RCC 7860 (cell line): ENCODE results near the gene OR7E24.
"Not testable (repeated sequence)": the region's sequence is repeated elsewhere in the genome, so short reads cannot be mapped to it uniquely, and the experiment has no call there.

Experiments used
- DNase-seq: peaks from one replicate; pipeline ENCODE4 v3.0.0-alpha.2; 2015; ENCODE audit warnings: low spot score
- FAIRE-seq: peaks from 2 replicates; lab custom pipeline; 2012; peaks lifted over from hg19 to GRCh38; lab: Jason Lieb, UNC

The OR7E24 gene

DNA sequence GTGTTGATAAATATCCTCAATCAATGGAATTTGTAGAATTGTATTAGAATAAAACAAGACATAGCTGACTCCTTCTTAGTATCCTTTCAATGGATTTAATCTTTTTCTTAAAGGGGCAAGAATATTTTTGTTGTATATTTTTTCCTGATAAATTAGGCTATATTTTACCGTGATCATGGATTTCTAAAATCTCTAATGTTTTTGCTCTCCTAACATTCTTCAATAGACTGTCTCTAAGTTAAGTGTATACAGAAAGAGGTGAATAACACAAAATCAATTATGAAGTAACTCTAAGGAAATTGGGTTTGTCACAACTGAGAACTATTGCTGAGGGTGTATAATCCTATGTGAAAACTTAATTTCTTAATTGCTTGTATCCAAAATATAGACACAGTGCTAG is at the start of gene OR7E24:
TSS of gene OR7E24 (plus strand) at position 301 of the 400 bp plus-strand sequence. CDS start 114 bp downstream, outside the sequence.
- FAIRE-seq (no peak), DNase-seq (no peak)

DNA sequence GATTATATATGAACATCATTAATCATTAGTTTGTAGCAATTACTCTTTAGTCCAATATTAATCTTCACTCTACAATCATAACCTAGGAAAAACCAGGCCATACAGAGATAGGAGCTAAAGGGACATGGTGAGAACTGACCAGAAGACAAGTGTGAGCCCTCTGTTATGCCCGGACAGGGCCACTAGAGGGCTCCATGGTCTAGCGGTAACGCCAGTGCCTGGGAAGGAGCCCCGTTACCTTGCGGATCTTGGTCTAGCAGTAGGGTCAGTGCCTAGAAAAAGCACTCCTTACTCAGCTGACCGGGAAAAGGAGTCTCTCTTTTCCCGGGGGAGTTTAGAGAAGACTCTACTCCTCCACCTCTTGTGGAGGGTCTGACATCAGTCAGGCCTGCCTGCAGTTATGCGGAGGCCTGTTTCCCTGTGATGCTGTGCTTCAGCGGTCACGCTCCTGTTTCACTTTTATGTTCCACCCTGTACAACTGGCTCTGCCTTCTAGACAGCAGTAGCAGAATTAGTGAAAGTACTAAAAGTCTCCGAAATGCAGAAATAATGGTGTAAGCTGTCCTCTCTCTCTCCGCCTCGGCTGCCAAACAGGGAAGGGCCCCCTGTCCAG is 45.1 kb upstream of the OR7E24 start:
- DNase-seq (peak; percentile 30), FAIRE-seq (no peak)

DNA sequence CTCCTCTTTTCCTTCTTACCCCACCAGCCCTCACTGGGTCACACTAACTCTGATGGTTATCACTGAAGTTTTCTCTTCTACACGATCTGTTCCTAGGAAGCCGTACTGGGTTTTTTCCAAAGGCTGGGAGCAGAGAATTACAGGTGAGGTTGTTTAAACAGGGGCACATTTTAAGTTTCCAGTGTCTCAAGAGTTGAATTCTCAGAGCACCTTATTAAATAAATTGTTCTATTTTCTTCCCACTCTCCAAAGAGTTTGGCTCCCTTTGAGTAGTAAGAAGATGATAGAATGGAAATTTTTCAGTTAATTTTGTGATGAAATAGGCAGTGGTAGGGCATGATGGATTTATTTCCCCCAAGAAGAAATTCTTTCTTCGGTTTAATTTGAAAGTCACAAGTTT is 31.2 kb upstream of the OR7E24 start, which contains the start of gene OR7D4:
TSS of gene OR7D4 (minus strand) at position 101 of the 400 bp plus-strand sequence. CDS start 4,752 bp downstream, outside the sequence.
- FAIRE-seq = no peak
- no peak for DNase-seq

DNA sequence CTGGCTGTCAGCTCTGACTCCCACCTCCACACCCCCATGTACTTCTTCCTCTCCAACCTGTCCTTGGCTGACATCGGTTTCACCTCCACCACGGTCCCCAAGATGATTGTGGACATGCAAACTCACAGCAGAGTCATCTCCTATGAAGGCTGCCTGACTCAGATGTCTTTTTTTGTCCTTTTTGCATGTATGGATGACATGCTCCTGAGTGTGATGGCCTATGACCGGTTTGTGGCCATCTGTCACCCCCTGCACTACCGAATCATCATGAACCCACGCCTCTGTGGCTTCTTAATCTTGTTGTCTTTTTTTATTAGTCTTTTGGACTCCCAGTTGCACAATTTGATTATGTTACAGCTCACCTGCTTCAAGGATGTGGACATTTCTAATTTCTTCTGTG is 506 bp downstream of the OR7E24 start:
- no peak for FAIRE-seq
- no peak for DNase-seq

DNA sequence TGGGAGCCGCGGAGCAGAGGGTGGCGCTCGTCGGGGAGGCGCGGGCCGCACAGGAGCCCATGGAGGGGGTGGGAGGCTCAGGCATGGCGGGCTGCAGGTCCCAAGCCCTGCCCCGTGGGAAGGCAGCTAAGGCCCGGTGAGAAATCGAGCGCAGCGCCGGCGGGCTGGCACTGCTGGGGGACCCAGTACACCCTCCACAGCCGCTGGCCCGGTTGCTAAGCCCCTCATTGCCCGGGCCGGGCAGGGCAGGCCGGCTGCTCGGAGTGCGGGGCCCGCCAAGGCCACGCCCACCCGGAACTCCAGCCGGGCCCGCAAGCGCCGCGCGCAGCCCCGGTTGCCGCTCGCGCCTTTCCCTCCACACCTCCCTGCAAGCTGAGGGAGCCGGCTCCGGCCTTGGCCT is 32.8 kb downstream of the OR7E24 start:
- not testable (repeated sequence) for FAIRE-seq, DNase-seq

DNA sequence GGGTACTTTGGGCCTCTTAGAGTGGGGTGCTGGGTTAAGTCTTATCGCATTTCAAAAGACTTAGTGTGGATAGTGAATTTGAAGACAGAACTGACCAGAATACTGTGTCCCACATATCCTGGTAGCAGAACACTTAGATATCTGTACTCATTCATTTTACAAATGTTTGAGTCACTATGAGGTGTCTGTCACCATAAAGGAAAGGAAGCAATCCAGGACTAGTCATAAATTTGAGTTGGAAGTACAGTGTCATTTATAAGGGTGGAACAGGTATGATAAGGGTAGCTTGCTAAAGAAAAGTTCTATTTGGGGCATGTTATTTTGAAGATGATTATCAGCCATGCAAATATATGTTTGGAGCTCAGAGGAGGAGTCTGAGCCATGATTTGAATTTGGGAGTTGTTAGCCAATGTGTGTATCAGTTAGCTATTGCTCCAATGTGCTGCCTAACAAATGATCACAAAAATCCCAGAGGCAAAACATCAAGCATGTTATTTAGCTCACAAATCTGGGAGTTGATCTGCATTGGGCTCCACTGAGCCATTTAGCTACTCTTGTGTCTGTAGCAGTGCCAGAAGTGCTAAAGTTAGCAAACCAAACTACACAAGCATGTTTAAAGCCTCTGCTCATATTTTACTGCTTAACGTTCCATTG is 38.6 kb downstream of the OR7E24 start:
- no peak for FAIRE-seq
- no peak for DNase-seq

DNA sequence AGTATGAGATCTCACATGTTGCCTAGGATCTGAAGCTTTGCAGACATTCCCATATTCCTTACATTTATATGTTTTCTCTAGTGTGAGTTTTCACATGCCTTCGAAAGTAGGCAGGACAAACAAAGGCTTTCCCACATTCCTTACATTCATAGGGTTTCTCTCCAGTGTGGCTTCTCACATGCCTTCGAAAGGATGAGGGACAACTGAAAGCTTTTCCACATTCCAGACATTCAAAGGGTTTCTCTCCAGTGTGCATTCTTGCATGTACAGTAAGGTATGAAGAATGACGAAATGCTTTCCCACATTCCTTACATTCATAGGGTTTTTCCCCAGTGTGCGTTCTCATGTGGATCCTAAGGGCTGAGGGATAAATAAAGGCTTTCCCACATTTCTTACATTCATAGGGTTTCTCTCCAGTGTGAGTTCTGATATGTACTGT is 44.7 kb downstream of the OR7E24 start:
- FAIRE-seq = no peak
- DNase-seq = peak; percentile 70

DNA sequence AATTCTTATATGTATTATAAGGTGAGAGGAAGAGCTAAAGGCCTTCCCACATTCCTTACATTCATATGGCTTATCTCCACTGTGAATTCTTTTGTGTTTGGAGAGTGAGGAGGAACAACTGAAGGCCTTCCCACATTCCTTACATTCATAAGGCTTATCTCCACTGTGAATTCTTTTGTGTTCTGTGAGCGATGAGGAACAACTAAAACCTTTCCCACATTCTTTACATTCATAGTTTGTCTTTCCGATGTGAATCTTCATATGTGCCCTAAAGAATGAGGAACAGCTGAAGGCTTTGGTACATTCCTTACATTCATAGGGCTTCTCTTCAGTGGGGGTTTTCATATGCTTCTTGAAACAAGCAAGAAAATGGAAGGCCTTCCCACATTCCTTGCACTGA is 45.6 kb downstream of the OR7E24 start:
- no peak for FAIRE-seq
- DNase-seq = peak; percentile 55
